Mesodermal cell (in vitro differentiated cells): ENCODE results near the gene CIBAR2.

Experiments
- H3K27ac ChIP-seq: 2 replicates; pipeline ENCODE4 v1.7.0; 2013; ENCODE audit warnings: mild to moderate bottlenecking, low read depth, low read length, moderate library complexity; ENCODE audit not compliant: severe bottlenecking
- H3K36me3 ChIP-seq: 2 replicates; pipeline ENCODE4 v1.7.1; 2013; ENCODE audit warnings: mild to moderate bottlenecking, low read length, moderate library complexity; ENCODE audit not compliant: control insufficient read depth, insufficient read depth
- H3K4me1 ChIP-seq: one replicate; pipeline ENCODE4 v1.7.1; 2013; ENCODE audit warnings: mild to moderate bottlenecking, low read length; ENCODE audit not compliant: insufficient read depth, control insufficient read depth, poor library complexity, severe bottlenecking
- H3K4me3 ChIP-seq: 2 replicates; pipeline ENCODE4 v1.7.0; 2013; ENCODE audit warnings: low read length, control low read depth, mild to moderate bottlenecking; ENCODE audit not compliant: insufficient read depth, poor library complexity, severe bottlenecking; ENCODE audit errors: extremely low read depth
- H3K9me3 ChIP-seq: 2 replicates; pipeline ENCODE4 v1.7.1; 2013; ENCODE audit warnings: mild to moderate bottlenecking, low read length, moderate library complexity; ENCODE audit not compliant: control insufficient read depth
- WGBS, 2 experiments: methylation state at CpG; one replicate each; pipeline ENCODE4 v1.1.5; 2013; ENCODE audit warnings: missing lambda C conversion rate in 2 of 2; ENCODE audit not compliant: insufficient coverage in 2 of 2; 5-methylcytosine and 5-hydroxymethylcytosine counted together

The CIBAR2 gene

DNA sequence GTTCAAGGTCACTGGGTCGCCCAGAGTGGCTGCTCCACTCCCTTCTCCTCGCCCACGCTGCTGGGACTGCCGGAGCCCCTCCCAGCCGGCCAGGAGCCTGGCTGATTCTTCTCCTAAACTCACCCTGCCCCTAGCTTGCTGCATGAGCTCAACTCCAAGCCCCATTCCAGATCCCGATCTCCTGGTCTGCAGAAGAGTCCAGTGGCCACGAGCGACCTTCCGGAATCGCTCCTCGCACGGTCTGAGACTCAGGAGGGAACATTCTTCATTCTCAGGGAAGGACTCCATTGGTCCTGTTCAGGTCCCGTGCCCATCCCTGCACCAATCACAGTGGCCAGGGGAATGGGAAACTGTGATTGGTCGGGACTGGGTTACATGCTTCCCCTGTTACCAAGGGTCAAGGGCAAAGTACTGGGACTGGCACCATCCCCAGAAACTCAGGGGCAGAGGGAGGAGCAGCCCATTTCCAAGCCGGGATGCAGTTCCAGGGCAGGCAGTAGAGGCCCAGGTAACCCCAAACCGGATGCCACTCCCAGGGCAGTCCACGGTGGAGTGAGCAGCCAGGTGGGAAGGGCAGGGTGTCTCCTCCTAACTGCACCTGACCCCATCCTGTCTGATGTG, 24.5 kb upstream of the CIBAR2 start:
- WGBS, 2 experiments = 90% methylated on average over 16 to 17 of the region's 17 CpGs
- Histone ChIP-seq H3K36me3 (no peaks in the 10 kb centered on the region), H3K4me1 (peaks cover 8% of the 10 kb centered on the region), H3K4me3 (no peak overlapping the region), H3K27ac (peak overlapping the region; percentile 59), H3K9me3 (no peaks in the 10 kb centered on the region)

GRCh38 chr16:85136213-85136701, 24.0 kb upstream of the CIBAR2 start:
- no peaks in the 10 kb centered on the region for H3K9me3 ChIP-seq
- H3K4me1 ChIP-seq = peaks cover 8% of the 10 kb centered on the region
- H3K4me3 ChIP-seq = no peak overlapping the region
- 75 to 80% methylated on average over 11 of the region's 12 CpGs for whole genome bisulfite sequencing, 2 experiments
- peak overlapping the region; percentile 59 for H3K27ac ChIP-seq
- no peaks in the 10 kb centered on the region for H3K36me3 ChIP-seq

DNA sequence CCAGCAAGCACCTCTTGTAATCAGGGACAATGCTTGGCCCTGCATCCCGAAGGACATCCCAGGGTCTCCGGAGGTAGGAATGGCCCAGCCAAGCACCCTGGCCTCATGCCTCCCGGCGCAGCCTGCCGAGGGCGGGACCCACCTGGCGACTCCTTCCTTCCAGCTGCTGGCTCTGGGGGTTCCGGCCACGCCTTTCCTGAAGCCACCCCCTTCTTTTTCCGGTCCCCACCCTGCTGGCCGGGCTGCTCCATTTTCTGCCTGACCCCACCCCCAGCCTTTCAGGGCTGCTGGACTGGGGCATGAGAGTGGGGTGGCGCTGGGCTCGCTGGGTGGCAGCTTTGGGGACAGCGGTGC, 22.5 kb upstream of the CIBAR2 start:
- H3K9me3 ChIP-seq = no peaks in the 10 kb centered on the region
- H3K27ac ChIP-seq = no peak overlapping the region
- H3K4me3 ChIP-seq = no peak overlapping the region
- 90 to 93% methylated on average over 9 to 10 of the region's 14 CpGs for WGBS, 2 experiments
- H3K36me3 ChIP-seq = no peaks in the 10 kb centered on the region
- peaks cover 15% of the 10 kb centered on the region for H3K4me1 ChIP-seq

- Histone ChIP-seq H3K9me3 (no peaks in the 10 kb centered on the region), H3K4me3 (no peak overlapping the region), H3K36me3 (no peaks in the 10 kb centered on the region), H3K4me1 (peaks cover 16% of the 10 kb centered on the region), H3K27ac (no peak overlapping the region)
- 90 to 94% methylated on average over 16 to 19 of the region's 19 CpGs for whole genome bisulfite sequencing, 2 experiments
These were observed 22.0 kb upstream of the CIBAR2 start for GRCh38 chr16:85134076-85134788.

DNA sequence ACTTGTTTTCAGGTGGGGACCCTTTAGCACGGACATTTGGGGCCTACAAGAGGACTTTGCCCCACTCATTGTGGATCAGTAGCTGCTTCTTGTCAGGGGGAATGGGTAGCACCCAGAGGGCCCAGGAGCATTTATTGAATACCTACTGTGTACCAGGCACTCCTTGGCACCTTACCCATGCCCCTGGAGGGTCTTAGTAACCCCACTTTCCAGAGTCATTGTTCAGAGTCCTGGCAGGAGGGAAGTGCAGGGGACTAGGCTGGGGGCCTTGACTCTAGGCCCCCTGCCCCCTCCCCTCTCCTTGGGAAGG, 21.0 kb upstream of the CIBAR2 start:
- Histone ChIP-seq H3K4me3 (no peak overlapping the region), H3K27ac (no peak overlapping the region), H3K36me3 (no peaks in the 10 kb centered on the region), H3K4me1 (peaks cover 16% of the 10 kb centered on the region), H3K9me3 (no peaks in the 10 kb centered on the region)
- 88 to 90% methylated on average over 1 of the region's 1 CpG for WGBS, 2 experiments

DNA sequence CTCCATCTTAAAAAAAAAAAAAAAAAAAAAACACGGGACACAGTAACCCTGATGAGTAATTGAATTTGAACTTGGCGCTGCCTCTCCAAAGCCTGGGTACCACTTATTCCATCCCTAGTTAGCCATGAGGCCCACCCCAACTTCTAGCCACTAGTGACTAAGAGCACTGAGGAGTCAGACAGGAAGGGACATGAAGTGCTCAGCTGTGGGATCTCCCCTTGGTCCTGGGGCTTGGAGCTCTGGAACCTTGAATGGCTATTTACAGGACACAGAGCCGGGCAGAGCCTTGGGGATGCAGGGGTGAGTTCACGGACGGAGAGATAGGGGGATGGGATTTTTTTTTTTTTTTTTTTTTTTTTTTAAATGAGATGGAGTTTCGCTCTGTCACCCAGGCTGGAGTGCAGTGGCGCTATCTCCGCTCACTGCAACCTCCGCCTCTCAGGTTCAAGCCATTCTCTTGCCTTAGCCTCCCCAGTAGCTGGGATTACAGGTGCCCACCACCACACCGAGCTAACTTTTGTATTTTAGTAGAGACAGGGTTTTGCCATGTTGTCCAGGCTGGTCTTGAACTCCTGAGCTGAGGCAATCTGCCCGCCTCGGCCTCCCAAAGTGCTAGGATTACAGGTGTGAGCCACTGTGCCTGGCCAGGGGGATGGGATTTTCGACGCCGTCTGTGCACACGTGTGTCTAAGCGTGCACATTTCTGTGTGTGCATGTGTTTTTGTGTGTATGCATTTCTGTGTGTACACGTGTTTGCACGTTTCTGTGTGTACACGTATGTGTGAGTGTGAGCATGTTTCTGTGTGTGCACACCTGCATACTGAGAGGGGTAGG, 20.4 kb upstream of the CIBAR2 start:
- H3K36me3 ChIP-seq = no peaks in the 10 kb centered on the region
- peaks cover 16% of the 10 kb centered on the region for H3K4me1 ChIP-seq
- no peak overlapping the region for H3K27ac ChIP-seq
- no peaks in the 10 kb centered on the region for H3K9me3 ChIP-seq
- H3K4me3 ChIP-seq = no peak overlapping the region
- WGBS, 2 experiments = 93 to 95% methylated on average over 10 to 16 of the region's 20 CpGs

DNA sequence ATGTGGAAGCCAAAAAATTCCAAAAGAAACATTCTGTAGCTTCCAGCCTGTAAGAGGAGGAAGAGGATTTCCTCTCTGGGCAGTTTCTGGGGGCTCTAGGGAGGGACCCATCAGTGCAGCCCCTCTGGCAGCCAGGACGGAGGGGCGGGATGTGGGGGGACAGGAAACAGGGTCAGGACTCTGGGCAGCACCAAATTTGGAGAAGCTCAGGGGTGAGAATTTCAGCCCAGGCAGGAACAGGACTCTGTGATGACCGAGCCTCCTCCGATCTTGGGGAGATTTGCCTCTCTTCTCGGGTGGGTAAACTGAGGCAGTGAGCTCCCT, 18.4 kb upstream of the CIBAR2 start:
- Histone ChIP-seq H3K27ac (no peak overlapping the region), H3K4me1 (peaks cover 14% of the 10 kb centered on the region), H3K4me3 (no peak overlapping the region), H3K36me3 (no peaks in the 10 kb centered on the region), H3K9me3 (no peaks in the 10 kb centered on the region)
- 92 to 94% methylated on average over 4 to 5 of the region's 5 CpGs for WGBS, 2 experiments

DNA sequence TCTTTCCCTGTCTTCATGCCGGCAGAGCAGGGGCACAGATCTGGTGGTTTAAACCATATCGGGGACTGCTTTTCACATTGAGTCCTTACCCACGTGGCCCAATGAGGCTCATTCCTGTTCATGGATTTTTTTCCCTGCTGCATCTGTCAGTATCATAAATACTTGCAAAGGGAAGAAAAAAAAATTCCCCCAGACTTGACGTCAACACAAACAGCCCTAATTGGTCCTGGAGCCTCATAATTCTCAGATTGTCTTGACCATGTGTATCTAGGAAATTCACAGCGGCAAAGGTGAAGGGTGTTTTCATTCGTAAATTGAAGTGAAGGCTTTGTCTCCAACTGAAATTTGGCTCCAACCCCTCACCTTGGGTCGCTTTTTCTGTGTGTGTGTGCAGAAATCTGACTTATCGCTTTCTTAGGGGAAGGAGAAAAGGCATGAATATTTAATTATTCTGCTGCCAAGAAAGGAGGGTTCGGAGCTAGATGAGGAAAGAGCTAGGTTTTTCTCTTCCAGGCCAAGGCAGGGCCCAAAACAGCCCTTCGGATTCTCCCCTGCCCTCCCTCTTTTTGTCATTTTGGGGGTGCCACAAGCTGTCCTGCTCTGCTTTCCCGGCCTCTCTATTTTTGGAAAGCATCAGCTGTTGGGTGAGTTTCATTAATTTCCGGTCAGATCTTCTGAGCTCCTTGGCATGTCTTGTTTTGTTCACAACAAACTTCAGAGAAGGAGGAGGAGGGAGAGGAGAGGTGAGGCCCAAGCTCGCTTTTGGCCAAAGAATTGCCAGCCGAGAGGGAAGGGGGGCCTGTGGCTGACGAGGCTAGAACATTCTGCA, 17.8 kb upstream of the CIBAR2 start:
- peak overlapping the region; percentile 45 for H3K27ac ChIP-seq
- no peaks in the 10 kb centered on the region for H3K36me3 ChIP-seq
- H3K9me3 ChIP-seq = no peaks in the 10 kb centered on the region
- H3K4me1 ChIP-seq = peaks cover 14% of the 10 kb centered on the region
- no peak overlapping the region for H3K4me3 ChIP-seq
- 76 to 85% methylated on average over 8 of the region's 15 CpGs for WGBS, 2 experiments

GRCh38 chr16:85128079-85128837, 16.0 kb upstream of the CIBAR2 start:
- H3K9me3 ChIP-seq = no peaks in the 10 kb centered on the region

GRCh38 chr16:85127379-85127723, 15.1 kb upstream of the CIBAR2 start:
- H3K36me3 ChIP-seq = no peaks in the 10 kb centered on the region
- WGBS, 2 experiments = 70 to 94% methylated on average over 2 of the region's 3 CpGs
- H3K4me3 ChIP-seq = no peak overlapping the region
- H3K27ac ChIP-seq = no peak overlapping the region
- H3K9me3 ChIP-seq = no peaks in the 10 kb centered on the region
- H3K4me1 ChIP-seq = peaks cover 21% of the 10 kb centered on the region

More at GRCh38 chr16:85128079-85128837, 16.0 kb upstream of the CIBAR2 start:
- peaks cover 21% of the 10 kb centered on the region for H3K4me1 ChIP-seq
- 90 to 93% methylated on average over 4 to 5 of the region's 9 CpGs for WGBS, 2 experiments
- H3K27ac ChIP-seq = no peak overlapping the region
- no peaks in the 10 kb centered on the region for H3K36me3 ChIP-seq
- H3K4me3 ChIP-seq = no peak overlapping the region
